Dedifferentiated amniotic fluid mesenchymal stem cell (primary cell): ENCODE data around the gene STARD8.
"Not testable (repeated sequence)": the region's sequence is repeated elsewhere in the genome, so short reads cannot be mapped to it uniquely, and the experiment has no call there.

Experiments
- DNase-seq: peaks from one replicate; pipeline ENCODE4 v3.0.0-alpha.2; 2016; ENCODE audit errors: extremely low spot score

STARD8 gene, protein sequence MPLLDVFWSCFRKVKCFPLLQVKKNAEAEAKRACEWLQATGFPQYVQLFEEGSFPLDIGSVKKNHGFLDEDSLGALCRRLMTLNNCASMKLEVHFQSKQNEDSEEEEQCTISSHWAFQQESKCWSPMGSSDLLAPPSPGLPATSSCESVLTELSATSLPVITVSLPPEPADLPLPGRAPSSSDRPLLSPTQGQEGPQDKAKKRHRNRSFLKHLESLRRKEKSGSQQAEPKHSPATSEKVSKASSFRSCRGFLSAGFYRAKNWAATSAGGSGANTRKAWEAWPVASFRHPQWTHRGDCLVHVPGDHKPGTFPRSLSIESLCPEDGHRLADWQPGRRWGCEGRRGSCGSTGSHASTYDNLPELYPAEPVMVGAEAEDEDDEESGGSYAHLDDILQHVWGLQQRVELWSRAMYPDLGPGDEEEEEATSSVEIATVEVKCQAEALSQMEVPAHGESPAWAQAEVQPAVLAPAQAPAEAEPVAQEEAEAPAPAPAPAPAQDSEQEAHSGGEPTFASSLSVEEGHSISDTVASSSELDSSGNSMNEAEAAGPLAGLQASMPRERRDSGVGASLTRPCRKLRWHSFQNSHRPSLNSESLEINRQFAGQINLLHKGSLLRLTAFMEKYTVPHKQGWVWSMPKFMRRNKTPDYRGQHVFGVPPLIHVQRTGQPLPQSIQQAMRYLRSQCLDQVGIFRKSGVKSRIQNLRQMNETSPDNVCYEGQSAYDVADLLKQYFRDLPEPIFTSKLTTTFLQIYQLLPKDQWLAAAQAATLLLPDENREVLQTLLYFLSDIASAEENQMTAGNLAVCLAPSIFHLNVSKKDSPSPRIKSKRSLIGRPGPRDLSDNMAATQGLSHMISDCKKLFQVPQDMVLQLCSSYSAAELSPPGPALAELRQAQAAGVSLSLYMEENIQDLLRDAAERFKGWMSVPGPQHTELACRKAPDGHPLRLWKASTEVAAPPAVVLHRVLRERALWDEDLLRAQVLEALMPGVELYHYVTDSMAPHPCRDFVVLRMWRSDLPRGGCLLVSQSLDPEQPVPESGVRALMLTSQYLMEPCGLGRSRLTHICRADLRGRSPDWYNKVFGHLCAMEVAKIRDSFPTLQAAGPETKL

DNA sequence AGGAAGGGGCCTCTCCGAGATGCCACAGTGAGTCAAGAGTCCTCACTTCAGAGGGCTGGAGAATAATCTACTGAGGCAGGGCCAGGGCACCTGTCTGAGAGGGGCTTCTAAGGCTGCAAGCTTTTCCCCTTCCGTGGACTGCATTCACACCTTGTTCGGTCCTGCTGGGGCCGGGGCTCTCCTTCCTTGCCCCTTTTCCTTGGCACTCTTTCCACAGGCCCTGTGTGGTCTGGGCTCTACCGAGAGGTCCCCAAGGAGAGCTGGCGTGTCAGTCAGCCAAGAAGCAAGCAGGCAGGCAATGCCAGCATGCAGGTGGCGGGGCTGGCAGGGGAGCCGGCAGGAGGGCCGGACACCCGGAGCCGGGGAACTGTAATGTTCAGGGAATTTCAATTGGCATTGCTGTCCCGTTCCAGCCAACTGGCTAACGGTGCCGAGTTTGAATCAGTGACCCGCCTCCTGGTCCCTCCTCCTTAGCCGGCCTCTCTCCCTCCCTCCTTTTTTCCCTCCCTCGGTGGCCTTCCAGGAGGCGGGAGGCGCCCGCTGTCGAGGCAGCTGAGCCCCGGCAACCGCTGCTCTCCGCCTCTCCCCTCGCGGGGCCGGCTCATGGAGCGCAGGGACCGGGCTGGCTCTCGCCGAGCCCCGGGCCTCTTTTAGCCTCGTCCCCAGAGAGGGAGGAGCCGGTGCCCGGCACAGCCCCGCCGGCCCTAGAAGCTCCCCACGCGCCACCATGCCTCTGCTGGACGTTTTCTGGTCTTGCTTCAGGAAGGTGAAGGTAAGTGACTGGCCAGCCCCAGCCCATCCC lies at the start of gene STARD8:
Gene STARD8, plus strand, starts transcription at position 511 of the 802 bp plus-strand sequence. Its CDS starts 217 bp downstream, at position 728.
- no peak for DNase-seq

DNA sequence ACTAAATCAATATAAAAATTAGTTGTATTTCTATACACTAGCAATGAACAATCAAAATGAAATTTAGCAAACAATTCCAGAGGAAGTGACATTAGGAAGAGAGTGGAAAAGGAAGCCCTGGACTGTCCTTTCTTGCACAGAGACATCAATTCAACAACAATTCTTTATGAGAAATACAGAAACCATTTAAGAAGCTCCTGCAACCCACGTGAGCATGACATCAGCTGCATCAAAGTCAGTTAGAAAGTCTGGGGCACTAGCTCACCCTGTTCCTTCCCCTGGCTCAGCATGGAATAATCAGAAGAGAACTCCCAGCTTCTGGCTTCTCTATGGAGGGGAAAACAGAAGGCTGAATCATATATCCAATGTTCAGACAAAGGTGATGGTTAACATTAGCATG lies 48.6 kb upstream of the STARD8 start:
- DNase-seq: no peak

DNA sequence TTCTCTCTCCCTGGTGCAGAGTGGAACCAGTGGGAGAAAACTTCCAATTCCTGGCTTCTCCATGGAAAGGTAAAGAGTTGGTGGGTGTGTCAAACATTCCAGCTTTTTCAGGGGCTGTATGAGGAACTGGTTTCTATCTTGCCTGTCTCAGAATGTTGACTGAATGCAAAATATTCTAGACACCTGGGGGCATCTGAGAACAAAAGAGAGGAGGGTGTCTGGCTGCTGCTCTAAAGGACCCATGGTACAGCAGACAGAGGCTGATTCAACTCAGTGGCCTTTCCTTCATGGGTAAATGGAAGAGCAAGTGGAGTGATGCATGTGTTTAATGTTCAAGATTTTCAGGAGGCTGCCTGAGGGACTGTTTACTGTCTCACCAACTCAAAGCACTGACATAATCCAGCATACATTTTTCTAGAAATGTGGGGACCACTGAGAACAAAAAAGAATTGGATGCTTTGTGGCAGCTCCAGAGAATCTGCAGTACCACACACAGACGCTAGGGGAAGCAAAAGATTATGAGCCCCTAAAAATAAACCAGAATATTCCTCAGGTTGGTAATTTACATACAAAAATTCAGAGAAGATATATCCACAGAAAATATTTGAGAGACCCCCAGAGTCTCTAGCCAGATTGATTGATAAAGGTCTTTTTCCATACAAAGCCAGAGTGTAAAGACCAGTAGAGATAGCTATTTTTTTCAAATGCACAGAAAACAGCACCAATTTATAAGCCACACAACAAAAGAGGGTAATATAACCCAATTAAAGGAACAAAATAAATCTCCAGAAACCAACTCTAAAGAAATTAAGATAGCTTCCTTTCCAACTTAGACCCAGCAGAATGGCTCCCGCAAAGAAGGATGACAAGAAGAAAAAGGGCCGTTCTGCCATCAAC lies 48.0 kb upstream of the STARD8 start:
- no peak for DNase-seq

DNA sequence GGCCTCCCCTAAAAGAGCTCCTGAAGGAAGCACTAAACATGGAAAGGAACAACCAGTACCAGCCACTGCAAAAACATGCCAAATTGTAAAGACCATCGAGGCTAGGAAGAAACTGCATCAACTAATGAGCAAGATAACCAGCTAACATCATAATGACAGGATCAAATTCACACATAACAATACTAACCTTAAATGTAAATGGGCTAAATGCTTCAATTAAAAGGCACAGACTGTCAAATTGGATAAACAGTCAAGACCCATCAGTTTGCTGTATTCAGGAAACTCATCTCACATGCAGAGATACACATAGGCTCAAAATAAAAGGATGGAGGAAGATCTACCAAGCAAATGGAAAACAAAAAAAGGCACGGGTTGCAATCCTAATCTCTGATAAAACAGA lies 43.2 kb upstream of the STARD8 start:
- not testable (repeated sequence) for DNase-seq

DNA sequence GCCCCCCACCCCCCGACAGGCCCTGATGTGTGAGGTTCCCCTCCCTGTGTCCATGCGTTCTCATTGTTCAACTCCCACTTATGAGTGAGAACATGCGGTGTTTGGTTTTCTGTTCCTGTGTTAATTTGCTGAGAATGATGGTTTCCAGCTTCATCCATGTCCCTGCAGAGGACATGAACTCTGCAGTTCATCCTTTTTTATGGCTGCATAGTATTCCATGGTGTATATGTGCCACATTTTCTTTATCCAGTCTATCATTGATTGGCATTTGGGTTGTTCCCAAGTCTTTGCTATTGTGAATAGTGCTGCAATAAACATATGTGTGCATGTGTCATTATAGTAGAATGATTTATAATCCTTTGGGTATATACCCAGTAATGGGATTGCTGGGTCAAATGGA lies 32.7 kb upstream of the STARD8 start:
- not testable (repeated sequence) for DNase-seq

DNA sequence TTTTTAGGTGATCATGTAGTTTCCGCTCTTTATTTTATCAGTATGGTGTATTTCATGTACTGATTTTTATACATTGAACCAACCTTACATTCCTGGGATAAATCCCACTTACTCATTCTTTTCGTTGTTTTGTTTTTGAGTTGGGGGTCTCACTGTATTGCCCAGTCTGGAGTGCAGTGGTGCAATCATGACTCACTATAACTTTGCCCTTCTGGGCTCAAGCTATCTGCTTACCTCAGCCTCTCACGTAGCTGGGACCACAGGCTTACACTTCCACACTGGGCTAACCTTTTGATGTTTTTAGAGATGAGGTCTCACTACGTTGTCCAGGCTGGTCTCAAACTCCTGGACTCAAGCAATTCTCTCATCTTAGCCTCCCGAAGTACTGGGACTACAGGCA lies 19.5 kb upstream of the STARD8 start:
- DNase-seq: no peak

DNA sequence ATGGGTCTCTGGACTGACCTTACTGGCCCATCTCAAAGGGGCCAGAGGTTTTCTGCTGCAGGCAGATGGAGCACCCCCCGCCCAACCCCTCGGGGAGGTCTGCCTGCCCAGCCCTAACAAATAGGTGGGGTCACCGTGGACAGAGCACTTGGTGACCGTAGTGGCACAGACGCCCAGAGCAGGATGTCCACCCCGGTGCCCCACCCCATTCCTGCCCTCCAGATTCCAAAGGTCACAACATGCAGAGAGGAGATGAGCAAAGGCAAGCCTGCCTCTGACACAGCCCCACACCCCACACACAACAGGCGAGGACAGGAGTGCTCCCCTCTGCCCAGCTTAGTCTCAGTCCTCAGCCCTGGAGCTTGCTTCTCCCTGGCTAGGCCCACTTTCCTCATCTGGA lies 17.5 kb upstream of the STARD8 start:
- not testable (repeated sequence) for DNase-seq

DNA sequence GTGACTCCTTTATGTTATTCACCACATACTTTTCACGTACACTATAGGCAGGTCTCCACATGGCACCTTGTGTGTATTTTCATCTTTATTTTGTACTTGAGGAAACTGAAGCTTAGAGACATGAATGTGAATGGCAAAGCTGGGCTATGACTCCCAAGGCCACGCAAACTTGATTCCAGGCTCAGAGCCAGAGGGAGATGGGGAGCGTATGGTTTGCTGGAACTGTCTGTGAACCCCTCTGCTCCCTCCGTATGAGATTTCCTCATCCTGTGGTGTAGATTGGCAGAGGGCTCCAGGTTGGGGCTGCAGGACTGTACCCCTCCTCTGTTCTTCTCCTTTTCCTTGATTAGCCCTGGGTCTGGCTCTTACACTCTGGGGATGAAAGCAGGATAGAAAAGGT lies 16.1 kb upstream of the STARD8 start:
- no peak for DNase-seq

DNA sequence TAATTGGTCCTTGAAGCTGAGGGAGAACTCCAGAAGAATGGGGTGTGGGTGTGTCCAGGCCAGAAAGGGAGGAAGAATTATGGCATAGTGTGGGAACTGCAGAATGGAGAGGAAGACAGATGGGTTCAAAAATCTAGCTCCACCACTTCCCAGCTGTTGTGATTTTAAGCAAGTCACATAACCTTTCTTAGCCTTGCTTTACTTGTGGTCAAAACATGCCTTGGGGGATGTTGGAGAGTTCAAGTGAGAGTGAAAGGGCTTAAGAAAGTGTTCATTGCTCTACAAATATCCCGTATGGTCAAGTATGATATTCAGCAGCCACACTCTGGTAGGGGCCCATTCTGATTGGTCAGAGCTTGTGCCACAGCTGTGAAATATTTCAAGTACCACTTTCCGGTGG lies 15.0 kb upstream of the STARD8 start:
- DNase-seq: no peak

DNA sequence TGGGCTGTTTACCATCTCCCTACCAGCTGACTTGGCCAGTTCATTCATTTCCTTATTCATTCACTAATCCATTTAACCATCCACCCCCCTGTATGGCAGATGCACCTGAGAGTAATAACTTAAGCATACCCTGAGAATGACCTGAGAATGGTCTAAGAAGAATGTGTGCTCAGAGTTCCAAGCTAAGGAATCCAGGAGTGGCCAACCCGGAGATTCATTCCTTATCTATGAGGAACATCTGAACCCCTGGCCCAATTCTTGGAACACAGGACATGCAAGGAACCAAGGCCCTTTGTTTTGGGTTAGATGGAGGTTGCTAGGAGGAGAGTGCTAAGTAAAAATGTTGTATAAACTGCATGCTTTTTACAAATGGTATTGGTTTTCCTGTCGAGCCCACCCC lies 13.5 kb upstream of the STARD8 start:
- no peak for DNase-seq

DNA sequence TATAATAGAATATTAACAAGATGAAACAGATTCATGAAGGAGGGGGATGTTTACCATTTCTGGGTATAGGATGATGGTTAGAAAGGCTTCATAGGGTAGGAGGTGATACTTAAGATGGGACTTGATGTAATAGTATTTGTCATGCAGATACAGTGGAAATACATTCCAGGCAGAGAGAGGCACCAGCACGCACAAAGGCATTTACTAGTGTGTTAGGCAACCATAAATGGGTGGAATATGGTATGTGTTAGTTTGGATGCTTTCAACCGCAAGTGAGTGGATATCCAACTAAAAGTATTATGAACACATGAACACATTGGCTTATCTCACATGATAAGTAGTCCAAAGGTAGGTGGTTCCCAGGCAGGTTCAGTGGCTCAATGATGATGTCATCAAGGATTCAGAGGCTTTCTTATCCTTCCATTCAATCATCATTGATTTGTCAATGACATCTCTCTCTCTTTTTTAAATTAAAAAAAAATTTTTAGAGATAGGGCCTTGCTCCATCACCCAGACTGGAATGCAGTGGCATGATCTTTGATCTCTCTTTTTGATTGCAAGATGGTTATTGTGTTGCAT lies 12.7 kb upstream of the STARD8 start:
- no peak for DNase-seq

DNA sequence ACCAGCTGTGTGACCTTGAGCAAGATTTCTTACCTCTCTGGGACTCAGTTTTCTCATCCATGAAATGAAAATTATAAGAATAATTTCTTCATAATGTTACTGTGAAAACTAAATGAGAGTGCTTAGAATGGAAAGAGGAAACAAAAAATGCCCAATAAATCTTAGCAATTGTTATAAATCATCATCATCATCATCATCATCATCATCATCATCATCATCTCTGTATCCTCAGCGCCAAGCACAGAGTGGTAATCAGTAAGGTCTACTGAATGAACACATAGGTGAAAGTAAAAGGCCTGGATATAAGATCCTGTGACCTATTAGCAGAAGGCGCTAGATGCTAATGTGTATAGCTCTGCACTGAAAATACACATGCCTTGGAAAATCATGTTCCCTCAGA lies 6.8 kb upstream of the STARD8 start:
- no peak for DNase-seq

DNA sequence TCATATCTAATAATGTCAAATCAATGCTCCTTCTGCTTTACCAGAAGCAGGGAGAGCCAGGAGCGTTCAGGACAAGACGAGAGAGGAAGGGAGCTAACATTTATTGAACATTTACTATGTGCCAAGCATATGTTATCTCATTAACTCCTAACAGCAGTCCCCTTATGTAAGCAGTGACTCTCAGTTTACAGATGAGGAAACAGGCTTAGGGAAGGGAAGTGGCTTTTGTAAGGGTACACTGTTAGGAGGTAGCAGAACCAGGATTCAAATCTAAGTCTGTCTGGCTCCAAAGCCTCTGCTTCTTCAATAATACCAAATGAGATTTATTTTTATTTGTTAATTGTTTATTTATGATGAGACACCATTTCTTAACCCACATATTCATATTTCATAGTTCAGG lies 2.6 kb upstream of the STARD8 start:
- no peak for DNase-seq

DNA sequence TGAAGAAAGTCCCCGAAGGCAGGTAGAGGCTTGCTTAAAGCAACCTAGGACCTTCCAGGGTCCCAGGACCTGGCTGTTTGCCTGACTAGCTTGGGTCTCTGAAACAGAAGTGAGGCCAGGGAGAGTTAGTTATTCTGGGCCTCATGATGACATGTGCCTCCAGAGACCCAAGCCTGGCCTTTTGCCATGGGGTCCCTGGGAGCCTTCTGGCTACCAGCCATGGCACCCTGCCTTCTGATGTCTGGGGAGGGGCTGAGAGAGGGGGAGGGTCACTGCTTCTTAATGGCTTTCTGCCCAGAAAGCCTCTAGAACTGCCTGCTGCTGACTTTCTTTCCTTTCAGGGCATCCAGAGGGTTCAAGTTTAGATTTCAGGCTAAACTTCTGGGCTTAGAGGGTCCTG lies 1.0 kb upstream of the STARD8 start:
- DNase-seq: no peak

DNA sequence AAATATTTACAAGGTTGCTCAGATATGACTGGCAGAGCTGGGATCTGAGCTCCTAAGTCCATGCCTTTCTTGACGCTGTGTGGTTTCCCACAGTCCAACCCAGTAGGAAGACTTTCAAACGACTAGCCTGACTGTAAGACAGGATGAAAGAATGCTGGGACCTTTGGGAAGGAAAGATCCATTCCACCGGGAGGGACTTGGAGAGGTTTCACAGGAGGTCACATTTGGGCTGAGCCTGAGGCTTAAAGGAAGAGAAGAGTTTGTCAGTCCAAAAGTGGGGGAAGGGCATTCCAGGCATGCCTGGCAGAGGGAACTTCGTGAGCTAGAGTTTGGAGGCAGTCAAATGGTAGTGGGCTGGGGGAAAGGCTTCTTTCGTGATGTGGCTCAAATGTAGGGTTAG lies 1.5 kb downstream of the STARD8 start:
- DNase-seq: no peak

DNA sequence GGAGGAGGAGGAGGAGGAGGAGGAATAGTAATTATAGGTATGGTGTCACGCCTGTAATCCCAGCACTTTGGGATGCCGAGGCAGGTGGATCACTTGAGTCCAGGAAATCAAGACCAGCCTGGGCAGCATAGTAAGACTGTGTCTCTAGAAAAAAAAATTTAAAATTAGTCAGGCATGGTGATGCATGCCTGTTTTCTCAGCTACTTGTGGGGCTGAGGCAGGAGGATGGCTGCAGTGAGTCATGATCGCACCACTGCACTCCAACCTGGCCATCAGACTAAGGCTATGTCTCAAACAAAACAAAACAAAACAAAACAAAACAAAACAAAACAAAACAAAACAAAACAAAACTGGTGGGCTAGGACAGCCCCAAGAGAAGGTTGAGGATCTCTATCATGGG lies 3.0 kb downstream of the STARD8 start:
- no peak for DNase-seq

DNA sequence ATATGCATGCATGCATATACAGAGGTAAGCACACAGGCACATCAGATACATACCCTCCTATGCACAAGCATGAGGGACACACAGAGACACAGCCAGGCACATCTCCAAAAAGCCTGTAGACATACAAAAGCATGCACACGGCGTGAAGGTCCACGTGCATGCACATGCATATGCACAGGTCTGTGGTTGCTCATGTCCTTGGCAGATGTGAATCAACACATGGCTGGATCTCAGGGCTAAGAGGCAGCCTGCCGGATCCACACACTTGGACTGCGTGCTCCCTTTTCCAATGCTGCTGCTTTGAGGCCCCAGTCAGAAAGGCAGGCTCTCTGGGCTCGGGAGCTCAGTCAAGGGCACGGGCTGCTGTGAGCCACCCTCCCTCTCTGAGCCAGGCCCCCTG lies 3.6 kb downstream of the STARD8 start:
- no peak for DNase-seq

DNA sequence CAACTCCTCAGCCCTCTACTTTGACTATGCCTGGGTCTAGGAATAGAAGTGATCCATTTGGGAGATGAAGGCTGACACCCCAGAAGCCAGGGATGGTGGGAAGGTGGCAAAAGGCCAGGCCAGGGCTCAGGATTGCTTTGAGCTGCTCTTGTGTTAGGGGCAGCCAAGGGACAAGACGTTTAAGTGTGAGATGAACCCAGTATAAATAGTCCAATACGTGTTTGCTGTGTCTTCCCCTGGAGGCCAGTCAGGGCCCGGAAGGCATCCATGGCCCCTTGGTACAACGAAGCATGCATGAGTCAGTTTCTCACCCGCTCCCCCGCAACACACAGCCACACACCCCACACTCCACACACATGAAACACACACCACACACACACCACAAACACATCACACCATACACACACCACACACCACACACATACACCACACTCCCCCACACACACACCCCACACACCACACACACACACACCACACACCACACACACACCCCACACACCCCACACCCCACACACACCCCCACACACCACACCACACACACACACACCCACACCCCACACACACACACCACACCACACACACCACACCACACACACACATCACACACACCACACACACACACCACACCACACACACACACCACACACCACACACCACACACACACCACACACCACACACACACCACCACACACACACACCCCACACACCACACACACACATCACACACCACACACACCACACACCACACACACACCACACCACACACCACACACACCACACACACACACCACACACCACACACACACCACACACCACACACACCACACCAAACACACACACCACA lies 5.1 kb downstream of the STARD8 start:
- no peak for DNase-seq

DNA sequence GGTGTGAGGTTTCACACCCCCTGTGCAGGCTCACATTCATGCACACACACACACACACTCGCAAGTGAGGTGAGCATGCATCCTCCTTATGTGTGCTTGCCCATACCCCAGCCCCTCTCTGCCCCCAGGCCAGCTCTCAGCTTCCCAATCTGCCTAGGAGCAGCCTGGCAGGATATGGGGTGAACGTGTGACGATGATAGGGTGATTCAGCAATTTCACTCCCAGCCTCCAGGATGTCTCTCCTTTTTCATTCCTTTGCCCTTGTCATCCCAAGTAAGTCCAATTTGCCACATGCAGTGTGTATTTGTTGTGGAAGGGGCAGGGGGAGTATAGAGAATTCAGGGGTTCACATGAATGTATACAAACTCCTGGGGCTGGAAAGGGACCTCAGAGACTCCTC lies 7.2 kb downstream of the STARD8 start:
- no peak for DNase-seq
